ENCODE results near the gene SLC6A19. TPM values are rescaled to one million over a fixed set of nuclear protein-coding genes. Genes with fewer than 3 reads are reported as not detected.

The SLC6A19 gene
- total and polyA plus RNA-seq, 11 donors = not detected

GRCh38 chr5:1180096-1180495 is 21.3 kb upstream of the SLC6A19 start:
- no peaks in the 10 kb centered on the region for H3K9me3 ChIP-seq
- TF ChIP-seq CTCF (IDR thresholded peaks at IDR 0.05) (no peak), POLR2A (IDR thresholded peaks at IDR 0.05) (no peak)
- WGBS, 4 donors = 91 to 100% (median 97%) methylated on average over 2 to 20 of the region's 20 CpGs; no CpG with 5 or more reads in 1 of the 4 donors
- H3K4me3 ChIP-seq = no peak overlapping the region
- intact Hi-C loops (cut with DNase I) = loop anchor here in 1 of 10 donors (10.0 kb wide), 1 partner anchor 465 kb away; no protein-coding TSS in a partner anchor
- no peaks in the 10 kb centered on the region for H3K36me3 ChIP-seq
- peaks cover 0 to 16% (median 0%) of the 10 kb centered on the region in 12 donors for H3K4me1 ChIP-seq
- H3K27me3 ChIP-seq = peaks cover 0 to 19% (median 0%) of the 10 kb centered on the region in 9 donors
- ATAC-seq = no peak
- H3K27ac ChIP-seq = no peak overlapping the region
- DNase-seq = peak in 1 of 5 donors; percentile 57

GRCh38 chr5:1180841-1181271 is 20.5 kb upstream of the SLC6A19 start:
- Histone ChIP-seq H3K4me1 (peaks cover 0 to 24% (median 0%) of the 10 kb centered on the region in 12 donors), H3K9me3 (no peaks in the 10 kb centered on the region), H3K27ac (no peak overlapping the region), H3K27me3 (peaks cover 0 to 19% (median 0%) of the 10 kb centered on the region in 9 donors), H3K36me3 (no peaks in the 10 kb centered on the region), H3K4me3 (no peak overlapping the region)
- intact Hi-C loops (cut with DNase I) = loop anchor here in 1 of 10 donors (10.0 kb wide), 1 partner anchor 464 kb away; no protein-coding TSS in a partner anchor
- no peak for TF ChIP-seq POLR2A (IDR thresholded peaks at IDR 0.05)
- no peak for TF ChIP-seq CTCF (IDR thresholded peaks at IDR 0.05)
- ATAC-seq (no peak), DNase-seq (peak in 2 of 5 donors; percentile 22 to 49)
- 69 to 85% (median 82%) methylated on average over 18 to 20 of the region's 20 CpGs for WGBS, 4 donors

- DNase-seq (peak in 2 of 5 donors; percentile 16 to 57), ATAC-seq (no peak)
- Histone ChIP-seq H3K27ac (no peak overlapping the region), H3K36me3 (no peaks in the 10 kb centered on the region), H3K4me1 (peaks cover 0 to 24% (median 0%) of the 10 kb centered on the region in 12 donors), H3K9me3 (no peaks in the 10 kb centered on the region), H3K27me3 (peaks cover 0 to 20% (median 0%) of the 10 kb centered on the region in 9 donors), H3K4me3 (no peak overlapping the region)
- intact Hi-C loops (cut with DNase I) = loop anchor here in 1 of 10 donors (10.0 kb wide), 1 partner anchor 463 kb away; no protein-coding TSS in a partner anchor
- no peak for TF ChIP-seq CTCF (IDR thresholded peaks at IDR 0.05)
- no peak for TF ChIP-seq POLR2A (IDR thresholded peaks at IDR 0.05)
- WGBS, 4 donors = 74 to 78% (median 78%) methylated on average over 27 of the region's 27 CpGs
Observed at GRCh38 chr5:1181451-1182359, 19.7 kb upstream of the SLC6A19 start.

GRCh38 chr5:1182360-1182632 is 19.1 kb upstream of the SLC6A19 start:
- Histone ChIP-seq H3K4me3 (no peak overlapping the region), H3K4me1 (peaks cover 0 to 24% (median 0%) of the 10 kb centered on the region in 12 donors), H3K27me3 (peaks cover 0 to 26% (median 0%) of the 10 kb centered on the region in 9 donors), H3K9me3 (no peaks in the 10 kb centered on the region), H3K36me3 (no peaks in the 10 kb centered on the region), H3K27ac (no peak overlapping the region)
- 74 to 89% (median 86%) methylated on average over 5 to 7 of the region's 7 CpGs for WGBS, 4 donors
- ATAC-seq (no peak), DNase-seq (no peak)
- intact Hi-C loops (cut with DNase I) = loop anchor here in 1 of 10 donors (10.0 kb wide), 1 partner anchor 463 kb away; no protein-coding TSS in a partner anchor
- TF ChIP-seq POLR2A (IDR thresholded peaks at IDR 0.05) = no peak
- no peak for TF ChIP-seq CTCF (IDR thresholded peaks at IDR 0.05)

All from heart left ventricle (tissue), 16 donors.